ENCODE measurements around the gene HTR1D.
"Not testable (repeated sequence)": the region's sequence is repeated elsewhere in the genome, so short reads cannot be mapped to it uniquely, and the experiment has no call there.

HTR1D gene

GRCh38 chr1:23208527-23208926 is 8.8 kb downstream of the HTR1D start:
- Histone ChIP-seq H3K4me3 (ENCODE audit: low read depth, low read length) (no peak overlapping the region), H3K27me3 (replicated peaks) (no peaks in the 10 kb centered on the region), H3K27ac (no peak overlapping the region), H3K36me3 (replicated peaks) (no peaks in the 10 kb centered on the region)
- in situ Hi-C loops (cut with HindIII; ENCODE audit: low pct_ligation_motif_present, low sequenced_read_pairs), result no loop called here
- TF ChIP-seq CTCF (IDR thresholded peaks at IDR 0.05; ENCODE audit: low read depth, low read length, missing control alignments), result no peak
- DNase-seq, result no peak

GRCh38 chr1:23207733-23208132 is 9.6 kb downstream of the HTR1D start:
- DNase-seq; H3K4me3 ChIP-seq (ENCODE audit: low read depth, low read length); H3K27me3 ChIP-seq (replicated peaks); in situ Hi-C loops (cut with HindIII; ENCODE audit: low pct_ligation_motif_present, low sequenced_read_pairs); H3K27ac ChIP-seq; H3K36me3 ChIP-seq (replicated peaks): not testable (repeated sequence)

GRCh38 chr1:23202263-23202749 is 15.0 kb downstream of the HTR1D start:
- Histone ChIP-seq H3K27me3 (replicated peaks) (no peaks in the 10 kb centered on the region), H3K4me3 (ENCODE audit: low read depth, low read length) (no peak overlapping the region)

GRCh38 chr1:23200883-23201282 is 16.4 kb downstream of the HTR1D start:
- no peak overlapping the region for H3K27ac ChIP-seq
- no peak for DNase-seq
- in situ Hi-C loops (cut with HindIII; ENCODE audit: low pct_ligation_motif_present, low sequenced_read_pairs), result no loop called here
- H3K4me3 ChIP-seq (ENCODE audit: low read depth, low read length), result no peak overlapping the region
- H3K27me3 ChIP-seq (replicated peaks), result no peaks in the 10 kb centered on the region
- TF ChIP-seq CTCF (IDR thresholded peaks at IDR 0.05; ENCODE audit: low read depth, low read length, missing control alignments), result no peak
- H3K36me3 ChIP-seq (replicated peaks), result no peaks in the 10 kb centered on the region

More at GRCh38 chr1:23202263-23202749, 15.0 kb downstream of the HTR1D start:
- in situ Hi-C loops (cut with HindIII; ENCODE audit: low pct_ligation_motif_present, low sequenced_read_pairs), result no loop called here
- DNase-seq, result no peak
- Histone ChIP-seq H3K27ac (no peak overlapping the region), H3K36me3 (replicated peaks) (no peaks in the 10 kb centered on the region)
- no peak for TF ChIP-seq CTCF (IDR thresholded peaks at IDR 0.05; ENCODE audit: low read depth, low read length, missing control alignments)

GRCh38 chr1:23198373-23198772 is 18.9 kb downstream of the HTR1D start:
- peak overlapping the region; percentile 100 for H3K27ac ChIP-seq
- TF ChIP-seq CTCF (IDR thresholded peaks at IDR 0.05; ENCODE audit: low read depth, low read length, missing control alignments), result no peak

GRCh38 chr1:23196627-23197328 is 20.5 kb downstream of the HTR1D start:
- H3K27ac ChIP-seq, result peak overlapping the region; percentile 100
- no peaks in the 10 kb centered on the region for H3K27me3 ChIP-seq (replicated peaks)
- no peaks in the 10 kb centered on the region for H3K36me3 ChIP-seq (replicated peaks)
- peak; percentile 99 for DNase-seq
- TF ChIP-seq CTCF (IDR thresholded peaks at IDR 0.05; ENCODE audit: low read depth, low read length, missing control alignments), result no peak
- in situ Hi-C loops (cut with HindIII; ENCODE audit: low pct_ligation_motif_present, low sequenced_read_pairs), result no loop called here
- no peak overlapping the region for H3K4me3 ChIP-seq (ENCODE audit: low read depth, low read length)

More at GRCh38 chr1:23198373-23198772, 18.9 kb downstream of the HTR1D start:
- Histone ChIP-seq H3K27me3 (replicated peaks) (no peaks in the 10 kb centered on the region), H3K4me3 (ENCODE audit: low read depth, low read length) (no peak overlapping the region), H3K36me3 (replicated peaks) (no peaks in the 10 kb centered on the region)
- peak; percentile 92 for DNase-seq
- in situ Hi-C loops (cut with HindIII; ENCODE audit: low pct_ligation_motif_present, low sequenced_read_pairs), result no loop called here
